Stimulated activated CD4-positive, alpha-beta T cell treated with anti-CD3 and anti-CD28 coated beads, Interleukin-15, amount 100 ng/mL, for 48 hours (primary cell): ENCODE data around the gene IKZF2.
A peak's percentile ranks its signal among the peaks of the same experiment; 100 is the strongest.

Source experiments
- DNase-seq, 2 donors: peaks; one replicate each; pipeline ENCODE4 v3.0.0-alpha.2; 2020; ENCODE audit warnings: low read depth in 2 of 2

Gene IKZF2

GRCh38 chr2:213152888-213153287, 1.5 kb upstream of the IKZF2 start:
- DNase-seq = no peak

DNA sequence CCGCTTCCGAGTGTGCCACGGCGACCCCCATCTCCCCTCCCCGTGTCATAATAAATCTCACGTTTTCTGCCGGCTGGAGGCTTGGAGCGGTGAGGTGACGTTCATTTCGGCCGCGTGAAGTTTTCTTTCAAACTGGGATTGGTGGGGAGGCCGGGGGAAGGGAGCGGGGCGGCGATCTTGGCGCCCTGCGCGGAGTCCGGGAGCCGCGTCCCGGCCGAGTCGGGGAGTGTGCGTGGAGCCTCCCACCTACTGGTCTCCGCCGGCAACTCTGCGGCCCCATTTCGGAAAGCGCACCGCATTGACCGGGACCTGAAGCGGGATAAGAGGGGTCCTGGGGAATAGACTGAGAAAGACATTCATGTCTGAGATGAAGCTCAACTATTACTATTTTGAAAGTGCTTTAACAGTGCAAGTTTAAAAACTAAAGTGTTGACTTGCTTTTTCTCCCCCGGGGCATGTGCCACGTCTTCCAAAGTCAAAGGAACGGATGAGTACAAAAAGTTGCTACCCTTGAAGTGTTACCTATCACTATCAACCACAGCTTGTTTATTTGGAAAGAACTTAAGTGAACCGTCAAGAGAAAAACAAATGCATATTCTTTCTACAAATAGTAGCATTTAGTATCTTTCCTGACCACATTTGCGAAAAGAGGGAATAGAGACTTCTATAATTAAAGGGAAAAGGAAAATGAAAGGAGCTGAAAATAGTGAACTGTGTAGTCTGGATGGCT, 818 bp upstream of the IKZF2 start:
- DNase-seq = no peak

- DNase-seq = no peak
These were observed 906 bp downstream of the IKZF2 start for GRCh38 chr2:213150315-213151097.

- DNase-seq = no peak
These were observed 1.5 kb downstream of the IKZF2 start for GRCh38 chr2:213149949-213150314.

GRCh38 chr2:213149294-213149875, 2.0 kb downstream of the IKZF2 start:
- DNase-seq = no peak

DNA sequence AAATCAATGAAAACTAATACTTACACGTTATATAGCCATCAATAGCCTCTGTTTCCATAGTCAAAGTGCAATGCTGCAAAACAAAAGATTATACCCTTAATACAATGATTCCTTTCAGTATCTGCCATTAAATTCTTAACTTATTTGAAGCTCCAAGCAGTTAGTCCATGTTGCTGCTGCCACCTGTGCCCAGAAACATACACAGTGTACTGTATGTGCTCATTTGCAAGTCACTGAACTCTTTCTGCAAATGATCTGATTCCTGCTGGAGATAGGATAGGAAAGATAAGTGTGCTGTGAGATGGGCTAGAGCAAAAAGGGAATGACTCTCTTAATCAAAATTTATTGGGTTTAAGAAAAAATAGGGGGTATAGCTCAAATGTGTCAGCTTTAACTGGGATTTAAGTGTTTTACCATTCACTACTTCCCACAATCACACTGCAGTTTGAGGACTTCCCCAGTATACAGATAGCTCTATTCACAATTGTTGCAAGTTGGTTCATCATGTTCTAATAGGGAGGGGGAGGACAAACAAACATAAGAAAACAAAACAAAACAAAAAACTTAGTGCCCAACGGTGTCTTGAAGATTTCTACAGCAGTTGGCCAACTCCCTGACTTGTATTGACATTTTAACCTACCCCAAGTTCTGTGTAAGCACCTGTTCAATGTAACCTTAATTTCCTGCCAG, 2.7 kb downstream of the IKZF2 start:
- no peak for DNase-seq

- no peak for DNase-seq
These were observed 3.9 kb downstream of the IKZF2 start for GRCh38 chr2:213147538-213147937.

DNA sequence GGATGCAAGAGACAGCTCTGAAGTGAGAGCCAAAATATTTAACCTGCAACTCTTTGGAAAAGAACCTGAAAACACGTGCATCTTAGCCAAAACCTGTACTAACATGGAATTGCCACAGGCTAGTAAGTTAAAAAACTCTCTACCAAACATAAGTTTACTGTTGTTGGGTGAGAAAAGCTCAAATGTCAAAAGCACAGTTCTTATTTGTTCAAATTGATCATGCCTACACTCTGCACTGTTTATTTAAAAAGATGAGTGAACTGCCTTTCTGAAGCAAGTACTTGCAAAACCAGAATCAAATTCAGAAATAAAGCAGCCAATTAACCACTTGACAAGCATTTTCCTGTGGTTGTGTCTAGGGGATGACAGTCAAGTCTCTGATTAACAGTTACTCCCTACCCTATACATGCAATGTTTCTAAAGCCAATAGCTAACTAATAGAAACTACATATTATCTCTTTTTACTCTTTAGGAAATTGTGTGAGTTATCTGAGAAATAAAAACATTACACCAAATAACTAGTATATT, 5.6 kb downstream of the IKZF2 start:
- no peak for DNase-seq

- no peak for DNase-seq
These were observed 14.3 kb downstream of the IKZF2 start for GRCh38 chr2:213137064-213137463.

GRCh38 chr2:213129311-213129710, 22.1 kb downstream of the IKZF2 start:
- no peak for DNase-seq

- DNase-seq = no peak
These were observed 25.6 kb downstream of the IKZF2 start for GRCh38 chr2:213125646-213126347.

DNA sequence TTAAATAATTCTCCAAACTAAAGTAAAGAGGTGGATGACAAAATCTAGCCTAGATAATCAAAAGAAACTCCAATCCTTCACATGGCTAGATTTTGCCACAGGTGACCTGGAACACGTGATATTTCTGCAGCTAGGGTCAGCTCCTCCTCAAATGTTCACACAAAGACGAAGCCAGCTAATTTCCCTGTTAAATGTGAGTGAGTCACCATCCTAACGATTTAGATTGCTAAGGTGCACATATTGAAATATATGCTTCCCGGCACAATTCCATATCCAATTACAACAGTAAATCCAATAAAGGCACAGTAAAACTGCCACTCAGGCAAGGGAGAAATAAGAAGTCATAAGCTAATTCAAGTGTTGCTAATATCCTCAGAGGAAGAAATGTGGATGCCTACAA, 28.7 kb downstream of the IKZF2 start:
- DNase-seq = no peak

GRCh38 chr2:213121690-213122089, 29.7 kb downstream of the IKZF2 start:
- no peak for DNase-seq

- DNase-seq = peak in 1 of 2 donors; percentile 6
These were observed 32.2 kb downstream of the IKZF2 start for GRCh38 chr2:213119061-213119809.

GRCh38 chr2:213108308-213108707, 43.1 kb downstream of the IKZF2 start:
- no peak for DNase-seq

DNA sequence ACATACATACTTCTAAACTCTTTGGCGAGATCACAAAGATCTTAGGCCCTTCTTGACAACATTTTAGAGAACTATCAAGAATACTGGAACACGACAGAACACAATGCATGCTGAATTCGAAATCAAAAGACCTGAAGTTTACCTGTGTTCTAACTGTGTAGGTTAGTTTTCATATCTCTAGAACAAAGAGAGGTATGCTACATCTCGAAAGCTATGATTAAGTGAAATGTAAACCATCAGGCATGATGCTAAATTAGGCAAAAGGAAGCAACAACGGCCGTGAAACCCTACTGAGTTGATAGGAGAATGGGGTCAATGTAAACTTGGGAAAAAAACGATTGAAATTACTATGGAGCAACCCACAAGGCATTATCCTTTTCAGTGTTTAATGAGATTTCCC, 43.7 kb downstream of the IKZF2 start:
- DNase-seq = no peak

- no peak for DNase-seq
These were observed 46.2 kb downstream of the IKZF2 start for GRCh38 chr2:213105212-213105611.

- DNase-seq = no peak
These were observed 46.6 kb downstream of the IKZF2 start for GRCh38 chr2:213104903-213105202.

DNA sequence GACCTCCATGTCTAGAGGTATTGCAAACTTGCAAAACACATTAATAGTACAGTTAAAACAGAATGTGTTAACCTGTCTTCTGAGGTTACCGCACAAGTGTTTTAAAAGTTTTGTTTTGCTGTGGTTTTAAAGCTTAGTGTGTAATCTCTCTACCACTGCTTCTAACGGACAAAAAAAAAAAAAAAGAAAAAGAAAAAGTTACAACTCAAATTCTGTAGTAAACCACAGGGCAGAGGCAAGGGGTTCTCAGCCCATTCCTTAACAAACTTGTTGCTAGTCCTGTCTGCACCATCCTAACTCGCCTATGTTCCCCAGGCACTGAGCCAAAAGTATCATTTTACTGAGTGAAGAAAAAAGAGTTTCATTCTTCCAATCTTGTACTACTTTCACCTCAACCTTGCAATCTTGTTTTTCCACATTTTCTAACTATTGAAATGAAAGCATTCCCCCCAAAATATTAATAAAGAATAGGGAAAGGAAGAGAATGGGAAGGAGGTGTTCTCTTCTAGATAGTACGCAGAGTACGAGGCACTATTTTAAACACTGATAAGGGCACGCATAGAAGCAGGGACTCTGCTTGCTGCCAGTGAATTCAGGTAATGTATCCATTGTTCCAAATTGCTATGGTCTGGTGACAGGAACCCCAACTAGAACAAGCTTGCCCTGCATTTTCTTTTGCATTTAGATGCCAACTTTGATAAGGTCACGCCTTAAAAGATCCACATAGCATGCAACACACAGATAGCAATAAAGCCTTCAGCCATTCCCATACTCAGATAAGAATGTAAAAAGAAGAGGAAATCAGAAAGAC, 47.1 kb downstream of the IKZF2 start:
- no peak for DNase-seq
